GM12873 (cell line): ENCODE data around the gene KCNK3.

Source experiments
- TF ChIP-seq, protein P1 (sequence below): IDR thresholded peaks from 2 replicates; pipeline ENCODE4 v1.5.1; 2012; ENCODE audit warnings: low read depth, mild to moderate bottlenecking, moderate library complexity, low read length, control low read depth; ENCODE audit not compliant: insufficient read depth; ENCODE audit errors: missing control alignments

Gene KCNK3

DNA sequence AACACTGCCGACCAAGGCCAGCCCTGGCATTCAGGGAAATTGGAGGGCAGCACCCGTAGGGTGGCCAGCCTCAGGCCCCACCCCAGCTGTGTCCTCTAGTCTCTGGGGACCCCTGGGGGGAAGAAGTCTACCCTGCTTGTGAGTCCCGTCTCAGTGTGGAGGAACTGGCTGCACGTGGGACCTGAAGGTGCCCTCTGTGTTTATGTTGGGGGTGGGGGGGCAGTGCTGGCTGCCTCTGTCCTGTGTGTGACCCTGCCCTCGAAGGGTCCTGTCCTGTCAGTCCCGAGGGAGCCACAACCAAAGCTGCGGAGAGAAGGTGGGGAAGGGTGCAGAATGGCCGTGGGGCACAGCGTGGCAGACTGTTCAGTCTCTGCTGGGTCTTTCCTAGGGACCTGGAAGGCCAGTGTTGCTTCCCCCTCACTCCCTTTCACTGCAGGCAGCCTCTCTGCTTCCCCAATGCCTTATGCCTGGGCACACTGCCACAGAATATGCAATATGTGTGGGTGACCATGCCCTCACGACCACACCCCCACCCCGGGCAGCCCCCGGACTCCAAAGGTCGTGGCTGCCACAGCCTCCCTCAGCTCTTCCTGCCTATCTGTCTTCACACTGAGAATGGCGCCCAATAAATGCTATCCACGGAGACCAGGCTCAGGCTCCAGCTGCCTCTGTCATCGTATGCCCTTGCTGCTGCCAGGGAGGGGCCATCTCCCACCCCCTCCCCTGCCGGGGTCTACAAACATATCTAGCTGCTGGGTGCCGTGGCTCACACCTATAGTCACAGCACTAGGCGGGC lies 38.2 kb downstream of the KCNK3 start:
- TF ChIP-seq, protein P1, sequence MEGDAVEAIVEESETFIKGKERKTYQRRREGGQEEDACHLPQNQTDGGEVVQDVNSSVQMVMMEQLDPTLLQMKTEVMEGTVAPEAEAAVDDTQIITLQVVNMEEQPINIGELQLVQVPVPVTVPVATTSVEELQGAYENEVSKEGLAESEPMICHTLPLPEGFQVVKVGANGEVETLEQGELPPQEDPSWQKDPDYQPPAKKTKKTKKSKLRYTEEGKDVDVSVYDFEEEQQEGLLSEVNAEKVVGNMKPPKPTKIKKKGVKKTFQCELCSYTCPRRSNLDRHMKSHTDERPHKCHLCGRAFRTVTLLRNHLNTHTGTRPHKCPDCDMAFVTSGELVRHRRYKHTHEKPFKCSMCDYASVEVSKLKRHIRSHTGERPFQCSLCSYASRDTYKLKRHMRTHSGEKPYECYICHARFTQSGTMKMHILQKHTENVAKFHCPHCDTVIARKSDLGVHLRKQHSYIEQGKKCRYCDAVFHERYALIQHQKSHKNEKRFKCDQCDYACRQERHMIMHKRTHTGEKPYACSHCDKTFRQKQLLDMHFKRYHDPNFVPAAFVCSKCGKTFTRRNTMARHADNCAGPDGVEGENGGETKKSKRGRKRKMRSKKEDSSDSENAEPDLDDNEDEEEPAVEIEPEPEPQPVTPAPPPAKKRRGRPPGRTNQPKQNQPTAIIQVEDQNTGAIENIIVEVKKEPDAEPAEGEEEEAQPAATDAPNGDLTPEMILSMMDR = no peak

DNA sequence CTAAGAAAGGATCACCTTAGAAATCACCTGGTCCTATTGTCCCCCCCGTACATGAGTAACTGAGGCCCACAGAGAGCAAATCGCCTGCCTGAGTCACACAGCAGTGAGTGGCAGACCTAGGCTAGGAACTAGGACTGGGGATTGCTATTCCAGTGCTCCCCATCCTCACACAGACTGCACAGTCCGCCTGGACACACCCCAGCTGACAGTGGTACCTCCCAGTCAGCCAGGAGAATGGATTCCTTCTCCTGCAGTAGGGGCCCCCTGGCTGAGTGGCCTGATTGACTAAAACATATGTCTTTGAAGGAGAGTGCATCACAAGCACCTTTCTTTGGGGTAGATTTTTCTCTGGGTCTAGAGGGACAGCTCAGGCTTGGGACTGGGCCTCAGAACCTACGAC lies 39.2 kb downstream of the KCNK3 start:
- TF ChIP-seq, protein P1 = no peak

DNA sequence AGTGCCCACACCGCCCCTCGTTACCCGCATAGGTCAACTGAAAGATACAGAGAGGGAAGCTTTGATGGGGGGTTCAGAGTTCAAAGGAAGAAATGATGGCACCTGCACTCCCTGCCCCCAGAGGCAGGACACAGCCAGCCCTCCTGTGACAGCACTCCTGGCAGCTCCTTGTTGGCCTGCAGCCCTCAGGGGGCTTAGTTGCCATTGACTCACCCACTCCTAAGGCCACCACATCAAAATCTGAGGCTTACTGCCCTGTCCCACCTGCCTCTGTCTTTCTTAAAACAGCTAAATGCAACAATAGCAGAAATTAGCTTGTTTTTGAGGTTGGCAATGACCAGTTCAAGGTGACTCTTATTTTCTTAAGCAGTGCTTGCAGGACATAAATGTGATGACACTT lies 39.9 kb downstream of the KCNK3 start:
- TF ChIP-seq, protein P1 = no peak

DNA sequence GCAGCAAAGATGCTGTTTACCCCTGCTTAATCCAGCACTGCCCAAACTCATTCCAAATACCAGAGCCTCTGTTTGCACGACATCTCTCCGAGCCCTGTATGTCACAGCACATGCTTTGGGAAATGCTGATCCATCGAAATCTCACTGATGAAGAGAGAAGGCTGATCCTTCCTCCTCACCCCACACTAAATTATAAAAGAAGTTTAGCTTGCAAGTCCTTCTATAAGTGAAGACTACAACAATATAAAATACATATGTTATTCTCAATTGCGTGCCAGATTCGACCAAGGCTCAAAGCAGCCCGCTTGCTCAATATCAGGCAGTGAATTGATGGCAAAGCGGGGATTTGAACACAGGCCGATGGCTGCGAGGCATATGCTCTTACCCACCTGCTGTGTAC lies 40.9 kb downstream of the KCNK3 start:
- TF ChIP-seq, protein P1 = no peak

DNA sequence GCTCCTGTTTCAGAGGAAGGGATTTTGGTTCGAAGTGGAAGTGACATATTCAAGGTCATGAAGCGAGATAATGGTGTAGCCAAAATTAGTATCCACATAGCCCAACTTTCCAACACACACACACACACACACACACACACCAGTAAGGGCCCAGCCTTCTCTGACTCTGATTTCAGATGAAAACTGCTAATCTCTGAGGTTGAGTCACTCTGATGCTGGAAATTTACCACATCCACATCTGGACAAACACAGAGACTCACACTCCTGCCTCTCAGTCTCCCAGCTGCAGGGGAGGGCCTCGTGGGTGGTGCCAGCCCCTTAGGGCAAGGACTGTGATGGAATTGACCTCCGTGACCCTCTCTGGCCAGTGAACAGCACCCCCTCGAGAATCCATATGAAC lies 42.6 kb downstream of the KCNK3 start:
- TF ChIP-seq, protein P1 = no peak

DNA sequence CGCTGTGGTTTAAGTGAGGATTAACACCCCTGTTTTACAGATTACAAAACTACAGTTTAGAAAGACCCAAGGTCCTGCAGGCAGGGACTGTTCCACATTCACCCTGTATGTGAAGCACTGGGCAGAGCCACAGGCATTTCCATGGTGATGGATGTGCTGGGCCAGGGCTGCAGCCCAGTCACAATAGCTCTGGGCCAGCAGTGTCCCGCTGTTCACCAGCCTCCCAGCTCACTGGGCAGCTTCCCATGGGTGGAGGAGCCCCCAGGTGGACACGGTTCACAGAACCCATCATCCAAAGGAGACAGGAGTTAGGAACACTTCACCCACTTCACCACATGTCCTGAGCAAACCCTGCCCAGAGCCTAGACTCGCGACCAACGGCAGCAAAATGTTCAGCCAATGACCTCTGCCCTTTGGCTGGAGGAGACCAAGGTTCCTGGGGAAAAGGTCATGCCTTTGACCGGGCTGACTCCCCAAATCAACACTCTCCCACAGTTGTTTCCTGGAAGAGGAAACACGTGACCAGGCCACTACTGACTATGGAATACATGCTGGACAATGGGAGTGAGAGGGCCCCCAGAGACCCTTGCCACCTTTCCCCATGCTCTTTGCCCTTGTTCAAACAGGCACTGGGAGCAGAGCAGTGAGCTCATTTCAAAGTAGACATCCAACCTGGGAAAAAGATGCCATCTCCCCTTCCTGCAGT lies 43.5 kb downstream of the KCNK3 start:
- TF ChIP-seq, protein P1 = no peak

DNA sequence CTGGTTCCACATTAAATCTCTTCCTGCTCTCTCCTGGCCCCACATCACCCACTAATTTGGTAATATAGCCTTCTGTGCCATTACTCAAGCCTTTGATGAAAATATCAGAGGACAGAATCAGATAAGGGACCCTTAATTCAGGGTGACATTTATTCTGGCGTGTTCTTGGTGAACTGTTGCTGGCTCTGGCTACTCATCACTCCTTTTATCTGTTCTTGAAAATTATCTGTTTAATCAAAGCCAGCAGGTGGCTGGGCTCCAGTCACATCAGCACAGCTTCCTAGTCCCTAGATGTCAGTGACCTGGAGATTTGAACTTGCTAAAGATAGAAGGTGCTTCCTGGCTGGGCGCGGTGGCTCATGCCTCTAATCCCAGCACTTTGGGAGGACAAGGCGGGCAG lies 44.7 kb downstream of the KCNK3 start:
- TF ChIP-seq, protein P1 = no peak
